HG03097 (cell line): Measurements from ENCODE around the gene KCND2.
"Not testable (repeated sequence)": the region's sequence is repeated elsewhere in the genome, so short reads cannot be mapped to it uniquely, and the experiment has no call there.

ENCODE experiments used
- ATAC-seq: cut with Tn5 transposase; IDR thresholded peaks from one replicate; pipeline ENCODE4 v1.9.1; 2021; ENCODE audit not compliant: unreplicated experiment, low FRiP score

The KCND2 gene

DNA sequence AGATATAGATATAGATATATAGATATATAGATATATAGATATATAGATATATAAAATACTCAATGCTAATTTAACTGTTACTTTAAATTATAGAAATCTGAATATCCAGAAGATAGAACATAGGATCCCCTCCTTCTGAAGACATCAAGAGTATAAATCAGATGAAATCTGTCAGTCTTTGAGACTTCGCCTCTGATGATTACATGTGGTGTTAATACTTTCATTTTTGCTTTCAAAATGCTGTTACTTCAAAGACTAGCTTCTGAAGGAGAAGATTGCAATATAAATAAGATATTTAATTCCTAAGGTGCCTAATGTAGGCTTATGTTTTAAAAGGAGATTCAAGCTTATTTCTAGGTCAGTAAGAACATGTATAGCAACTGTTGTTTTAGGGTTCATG lies 404.6 kb downstream of the KCND2 start:
- no peak for ATAC-seq

DNA sequence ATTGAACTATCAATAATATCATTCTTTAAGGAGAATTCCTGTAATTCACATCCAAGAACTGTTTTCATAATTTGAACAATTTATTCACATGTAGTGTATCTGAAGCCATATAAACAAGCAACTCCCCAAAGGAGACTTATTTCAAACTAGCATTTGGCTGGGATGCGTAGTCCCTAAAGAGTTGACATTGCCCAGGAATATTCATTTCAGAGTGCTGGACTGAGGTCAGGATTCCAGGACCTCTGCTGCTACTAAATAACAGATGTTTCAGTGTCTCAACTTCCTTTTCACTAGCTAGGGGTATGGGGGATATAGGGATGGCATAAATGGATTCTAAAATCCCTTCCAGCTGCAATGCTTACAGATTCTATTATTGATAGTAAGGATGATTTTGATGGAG lies 408.0 kb downstream of the KCND2 start:
- ATAC-seq = no peak

DNA sequence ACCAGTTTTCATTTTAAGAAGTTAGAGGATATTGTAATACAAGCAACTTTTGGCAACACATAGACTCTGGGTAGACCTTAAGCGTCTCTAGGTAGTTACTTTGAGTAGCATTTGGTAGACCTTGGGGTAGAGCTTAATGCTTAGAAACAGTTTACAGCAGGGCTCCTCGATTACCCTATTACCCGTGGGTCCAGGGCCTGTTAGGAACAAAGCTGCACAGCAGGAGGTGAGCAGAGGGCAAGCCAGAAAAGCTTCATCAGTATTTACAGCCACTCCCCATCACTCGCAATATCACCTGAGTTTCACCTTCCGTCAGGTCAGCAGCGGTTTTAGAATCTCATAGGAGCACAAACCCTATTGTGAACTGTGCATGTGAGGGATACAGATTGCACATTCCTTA lies 411.5 kb downstream of the KCND2 start:
- no peak for ATAC-seq

DNA sequence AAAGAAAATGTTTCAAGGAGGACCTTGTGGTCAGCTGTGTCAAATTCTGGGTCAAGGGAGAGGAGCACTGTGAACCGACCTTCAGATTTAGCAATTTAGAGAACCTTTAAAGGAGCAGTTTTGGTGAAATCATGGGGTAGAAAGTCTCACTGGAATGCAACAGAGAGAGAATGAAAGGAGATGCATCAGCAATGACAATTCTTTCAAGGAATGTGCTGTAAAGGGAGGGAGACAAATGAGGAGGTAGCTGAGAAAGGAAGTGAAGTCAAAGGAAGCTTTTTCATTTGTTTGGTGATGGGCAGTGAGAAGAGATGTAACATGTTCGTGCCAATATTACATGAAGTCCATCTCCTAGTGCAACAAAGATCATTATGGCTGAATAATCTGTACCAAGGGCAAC lies 418.9 kb downstream of the KCND2 start:
- ATAC-seq = no peak

DNA sequence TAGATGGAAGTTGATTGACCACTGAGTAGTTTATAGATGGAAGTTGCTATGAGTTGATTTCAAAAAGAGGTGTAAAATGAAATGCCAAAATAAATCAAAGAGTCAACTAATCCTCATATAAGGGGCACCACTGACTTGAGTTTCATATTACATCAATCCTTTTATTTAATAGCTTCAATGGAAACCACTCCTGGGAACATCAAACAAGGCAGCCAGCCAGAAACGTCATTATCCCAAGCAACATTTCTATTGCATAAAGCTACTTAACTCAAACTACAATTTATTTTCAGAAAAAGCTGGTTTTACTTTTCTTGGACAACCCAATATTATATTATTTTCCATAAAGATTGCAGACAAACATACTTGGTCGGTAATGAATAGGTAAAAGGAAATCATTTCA lies 422.9 kb downstream of the KCND2 start:
- ATAC-seq = no peak

DNA sequence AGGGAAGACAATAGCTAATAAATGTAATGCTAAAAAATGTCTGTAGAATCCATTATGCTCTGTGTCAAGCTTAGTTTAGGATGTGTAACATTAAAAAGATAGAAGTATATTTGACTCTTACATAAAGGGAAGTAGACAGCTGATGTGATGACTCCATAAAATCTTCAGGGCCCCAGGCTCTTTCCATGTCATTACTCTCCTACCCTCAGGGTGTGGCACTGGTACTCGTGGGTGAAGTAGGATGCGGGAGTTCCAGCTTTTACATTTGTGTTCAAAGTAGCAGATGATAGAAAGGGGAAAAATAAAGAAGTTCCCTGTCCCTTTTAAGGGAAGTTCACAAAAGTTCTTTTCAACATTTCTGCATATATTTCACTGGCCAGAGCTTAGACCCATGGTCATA lies 427.8 kb downstream of the KCND2 start:
- ATAC-seq = no peak

DNA sequence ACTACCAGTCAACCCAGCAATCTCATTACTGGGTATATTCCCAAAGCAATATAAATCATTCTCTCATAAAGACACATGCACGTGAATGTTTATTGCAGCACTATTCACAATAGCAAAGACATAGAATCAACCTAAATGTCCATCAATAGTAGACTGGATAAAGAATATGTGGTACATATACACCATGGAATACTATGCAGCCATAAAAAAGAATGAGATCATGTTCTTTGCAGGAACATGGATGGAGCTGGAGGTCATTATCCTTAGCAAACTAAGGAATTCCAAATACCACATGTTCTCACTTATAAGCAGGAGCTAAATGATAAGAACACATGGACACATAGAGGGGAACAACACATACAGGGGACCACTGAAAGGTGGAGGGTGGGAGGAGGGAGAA lies 429.4 kb downstream of the KCND2 start:
- not testable (repeated sequence) for ATAC-seq

DNA sequence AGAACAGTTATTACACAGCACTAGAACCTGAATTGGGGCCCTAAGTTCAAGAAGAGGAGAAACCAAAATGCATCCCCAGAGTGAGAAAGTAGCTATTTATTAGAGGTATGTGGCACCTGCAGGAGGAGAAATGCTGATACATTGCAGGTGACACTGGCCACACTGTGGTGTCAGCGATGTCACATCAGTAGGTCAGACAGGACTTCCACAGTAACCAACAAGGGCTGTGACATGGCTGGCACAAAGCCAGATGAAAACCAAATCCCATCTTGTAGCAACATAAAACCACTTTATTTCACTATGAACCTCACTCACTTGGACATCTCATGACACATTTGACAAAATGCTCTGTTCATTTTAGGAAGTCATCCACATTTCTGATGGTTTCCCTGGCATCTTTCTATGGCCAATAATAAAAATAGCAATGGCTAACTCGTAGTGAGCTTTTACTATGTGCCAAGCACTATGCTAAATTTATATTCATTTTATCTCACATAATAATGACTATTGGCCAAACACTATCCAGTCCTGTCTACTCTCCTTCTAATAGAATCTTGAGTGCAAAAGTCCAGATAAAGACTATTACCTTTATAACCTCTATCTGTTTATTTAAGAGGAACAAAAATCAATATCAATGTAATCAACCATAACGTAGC lies 430.7 kb downstream of the KCND2 start:
- no peak for ATAC-seq

DNA sequence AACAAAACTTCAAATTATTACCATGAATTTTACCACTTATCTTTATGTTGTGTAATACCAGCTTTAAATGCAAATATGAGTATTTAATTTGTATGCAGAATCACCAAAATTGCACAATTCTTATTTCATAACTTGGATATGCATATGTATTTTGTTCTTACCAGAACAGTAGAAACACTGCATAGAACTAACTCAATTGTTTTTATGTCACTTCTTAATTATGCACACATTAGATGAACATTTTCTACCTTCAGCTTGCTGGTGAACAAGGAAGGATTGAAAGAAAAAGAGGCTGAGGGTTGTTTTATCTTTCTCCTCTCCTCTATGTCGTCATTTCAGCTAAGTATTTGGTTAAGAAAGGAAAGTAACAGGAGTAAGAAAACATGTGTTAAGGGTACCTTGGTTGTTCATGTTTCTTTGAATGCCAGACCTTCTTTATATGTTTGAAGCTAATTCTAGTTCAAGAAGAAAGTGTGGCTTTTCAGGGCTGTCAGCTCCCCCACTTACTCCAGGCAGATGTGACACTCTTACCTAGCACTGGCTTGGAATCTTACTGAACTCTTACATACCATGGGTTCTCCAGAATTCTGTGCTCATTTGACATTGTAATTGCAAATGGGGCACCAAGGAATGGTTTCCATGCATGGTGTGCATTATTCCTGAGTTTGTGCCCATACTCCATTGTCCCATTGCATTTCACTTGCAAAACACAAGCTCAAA lies 436.4 kb downstream of the KCND2 start:
- ATAC-seq = no peak

- ATAC-seq = no peak
These were observed 437.0 kb downstream of the KCND2 start for GRCh38 chr7:120709972-120710320.

DNA sequence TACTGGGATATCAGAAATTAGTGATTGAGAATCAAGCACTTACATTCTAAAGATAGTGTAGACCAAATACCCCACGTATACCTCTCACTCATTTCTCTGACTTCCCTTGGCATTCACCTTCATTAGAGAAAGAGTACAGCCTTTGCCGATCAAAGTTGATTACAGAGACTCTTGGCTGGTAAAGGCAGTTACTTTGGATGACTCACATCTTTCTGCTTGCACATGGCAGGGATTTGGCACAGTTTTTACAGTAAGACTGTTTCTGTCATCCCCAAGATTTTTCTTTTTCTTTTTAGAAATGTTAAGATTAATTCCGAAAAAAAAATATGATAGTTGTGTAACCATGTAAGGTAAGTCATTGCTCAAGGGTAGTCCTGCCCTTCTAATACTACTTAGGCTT lies 442.0 kb downstream of the KCND2 start:
- ATAC-seq = no peak

GRCh38 chr7:120716307-120716706 lies 443.3 kb downstream of the KCND2 start:
- ATAC-seq = no peak

GRCh38 chr7:120717166-120717565 lies 444.2 kb downstream of the KCND2 start:
- ATAC-seq = no peak

DNA sequence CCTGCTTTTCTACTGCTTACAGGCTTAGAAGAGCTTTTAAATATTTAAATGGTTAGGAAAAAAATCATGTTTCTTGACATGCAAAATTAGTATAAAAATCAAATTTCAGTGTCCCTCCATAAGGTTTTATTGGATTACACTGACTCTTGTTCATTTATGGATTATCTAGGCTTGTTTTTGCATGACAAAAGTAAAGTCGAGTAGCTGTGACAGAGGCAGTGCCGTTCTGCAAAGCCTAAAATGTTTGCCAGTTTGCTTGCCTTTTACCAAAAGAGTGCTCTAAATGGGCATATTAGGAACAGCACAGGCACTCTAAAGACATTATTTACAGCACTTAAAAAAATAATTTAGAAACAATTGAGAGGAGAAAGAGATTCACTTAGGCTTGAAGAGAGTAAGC lies 445.4 kb downstream of the KCND2 start:
- ATAC-seq = no peak

DNA sequence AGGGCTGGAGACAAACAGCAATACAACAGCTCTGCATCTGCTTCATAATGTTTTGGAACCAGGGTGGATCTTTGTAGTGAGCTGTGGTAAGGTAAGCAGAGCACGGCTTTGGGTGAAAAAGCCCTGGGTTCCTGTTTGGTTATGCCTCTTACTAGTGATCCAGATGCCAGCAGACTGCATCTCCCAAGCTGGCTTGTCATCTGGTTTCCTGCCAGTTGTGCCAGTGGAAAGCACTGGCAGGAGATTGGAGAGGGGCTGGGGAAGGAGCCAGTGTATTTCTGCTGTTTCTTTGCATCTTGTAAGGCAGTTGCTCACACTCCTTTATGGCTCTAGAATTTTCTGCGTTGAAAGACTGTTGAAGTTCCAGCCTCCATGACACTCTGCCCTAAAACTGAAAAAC lies 447.3 kb downstream of the KCND2 start:
- no peak for ATAC-seq

DNA sequence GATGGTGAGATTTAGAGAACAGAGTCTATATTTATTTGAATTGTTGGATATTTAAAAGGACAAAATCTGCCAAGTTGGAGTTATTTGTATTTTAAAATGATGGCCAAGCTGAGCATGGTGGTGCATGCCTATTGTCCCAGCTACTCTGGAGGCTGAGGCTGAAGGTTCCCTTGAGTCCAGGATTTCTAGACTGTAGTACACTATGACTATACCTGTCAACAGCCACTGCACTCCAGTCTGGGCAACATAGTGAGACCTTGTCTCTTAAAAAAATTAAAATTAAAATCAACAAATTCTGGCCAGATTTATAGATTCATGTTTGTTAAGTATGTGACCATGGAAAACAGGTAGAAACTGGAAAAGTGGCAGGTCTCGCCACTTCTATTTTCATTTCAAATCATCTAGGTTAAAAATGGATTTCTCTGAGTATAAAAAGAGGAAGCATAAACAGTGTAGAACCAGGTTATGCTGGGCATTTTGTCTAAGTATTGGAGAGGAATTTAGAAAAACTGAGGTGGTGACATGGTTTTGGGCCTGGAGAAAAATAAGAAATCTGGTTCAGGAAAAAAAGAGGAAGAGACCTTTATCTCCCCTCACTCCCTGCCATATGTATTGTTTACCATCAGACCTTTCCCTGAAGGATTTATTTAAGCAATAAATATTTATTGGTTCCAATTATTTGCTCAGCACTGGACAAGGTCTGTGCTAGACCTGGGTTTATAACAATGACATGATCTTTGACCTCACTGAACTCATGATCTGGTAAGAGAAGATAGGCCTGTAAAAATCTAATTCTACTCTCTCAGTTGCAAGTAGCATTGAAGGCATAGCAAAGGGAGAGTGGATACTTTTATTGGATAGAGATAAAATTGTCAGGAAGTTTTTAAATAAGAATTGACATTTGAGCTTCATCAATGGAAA lies 450.8 kb downstream of the KCND2 start:
- no peak for ATAC-seq

GRCh38 chr7:120724448-120724847 lies 451.5 kb downstream of the KCND2 start:
- no peak for ATAC-seq

GRCh38 chr7:120724955-120725354 lies 452.0 kb downstream of the KCND2 start:
- ATAC-seq = no peak

DNA sequence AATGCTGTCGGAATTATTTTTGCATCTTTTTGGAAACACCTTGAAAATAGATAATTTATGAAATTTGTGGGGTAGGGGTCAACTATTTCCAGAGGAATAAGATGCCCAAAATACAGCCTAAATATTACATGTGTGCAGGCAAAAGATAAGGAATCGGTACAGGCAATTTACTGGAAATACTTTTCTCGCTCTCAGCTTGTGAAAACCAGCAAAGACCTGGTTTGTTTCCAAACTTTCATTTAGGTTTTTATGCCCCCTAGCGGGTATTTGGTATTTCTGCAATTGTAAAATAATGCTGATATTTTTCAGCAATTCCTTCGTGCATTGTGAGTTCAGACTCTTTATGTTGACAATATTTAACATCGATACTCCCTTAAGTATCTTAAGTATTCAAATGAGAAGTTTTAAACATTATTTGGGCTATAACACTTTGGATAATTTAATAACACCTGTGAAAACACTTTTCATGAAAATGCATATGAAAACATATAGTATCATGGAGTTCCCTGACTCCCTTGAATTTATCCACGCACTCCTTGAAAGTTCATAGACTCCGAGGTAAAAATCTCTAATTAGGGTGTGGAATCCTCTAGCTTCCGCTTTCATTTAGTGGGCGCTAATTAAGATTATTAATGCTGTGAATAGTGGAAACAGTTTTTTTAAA lies 452.5 kb downstream of the KCND2 start:
- ATAC-seq = no peak

DNA sequence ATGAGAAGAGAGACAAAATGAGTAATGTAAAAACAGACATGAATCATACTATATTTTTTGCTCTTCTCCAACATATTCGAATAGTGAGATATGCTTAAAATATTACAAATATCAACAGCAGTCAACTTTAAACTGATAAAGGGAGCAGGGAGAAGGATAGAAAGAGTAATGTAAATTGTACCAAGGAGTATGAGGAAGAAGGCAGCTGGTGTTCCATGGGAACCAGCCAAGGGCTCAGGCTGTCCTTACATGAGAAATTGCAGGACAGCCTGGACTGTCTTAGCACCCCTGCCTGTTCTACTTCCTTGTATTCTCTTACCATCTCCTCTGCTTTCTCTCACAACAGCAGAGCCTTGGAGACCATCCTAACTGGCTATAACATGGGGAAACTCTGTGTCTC lies 456.3 kb downstream of the KCND2 start:
- ATAC-seq = no peak

- ATAC-seq = no peak
These were observed 458.3 kb downstream of the KCND2 start for GRCh38 chr7:120731271-120731670.
